Heart left ventricle (tissue), 13 donors: ENCODE measurements around the gene KCNJ12.

ENCODE experiments used
- CTCF ChIP-seq, 12 donors: fragments of 200-600 bp; sonication (generic) in 4 of 12; IDR thresholded peaks; one replicate each; pipeline versions ENCODE4 v1.5.0 to v1.8.0; 2018 to 2022; ENCODE audit warnings: antibody characterized with exemption in 12 of 12, mild to moderate bottlenecking in 5 of 12
- POLR2A ChIP-seq, 2 donors: fragments of 450-650 bp; IDR thresholded peaks; one replicate each; pipeline ENCODE4 v1.6.1; 2017; ENCODE audit warnings: antibody characterized with exemption in 2 of 2, mild to moderate bottlenecking in 2 of 2, moderate library complexity in 2 of 2
- donor health status: ischemic (EF 13 %, LVEDD 7.1; RV severe dilation, severe dysfunction).
- donor health status: DM: no; HTN: yes; CAD: no.
- donor health status: DM: no; HTN: no; CAD: no.
- donor health status: ischemic (EF 25% LVEDD 6.9; RV normal size, moderate dysfunction).
- donor health status: ischemic (EF 25% LVEDD 5.7; RV mildly dilated, moderate dysfunction).
- donor health status: ischemic (EF 35%, LVEDD 5.7; RV mildly dilated, moderate dysfunction).
- donor health status: nonischemic (EF 11% LVEDD 7.7; RV severe dilation, severe dysfunction).
- donor health status: DM: yes; HTN: yes; CAD: no.
- donor health status: PGD.
- donor health status: ischemic (EF 29% LVEDD 5.4; RV normal size, mild dysfunction).
- donor health status: nonischemic (EF 23%, LVEDD 6.1; RV moderate dilation, normal function).

- TF ChIP-seq CTCF (IDR thresholded peaks at IDR 0.05): no peak
- no peak for TF ChIP-seq POLR2A (IDR thresholded peaks at IDR 0.05)
These were observed 5.0 kb downstream of the KCNJ12 start for GRCh38 chr17:21381076-21381706.
